Kidney (tissue), 14 donors: ENCODE data around the gene TPI1. TPM values are rescaled to one million over a fixed set of nuclear protein-coding genes. Genes with fewer than 3 reads are reported as not detected.

Source experiments
- DNase-seq, 5 donors: peaks; one replicate each; pipeline ENCODE4 v3.0.0-alpha.2; 2013 to 2020
- FAIRE-seq: peaks from 2 replicates; lab custom pipeline; 2012; peaks lifted over from hg19 to GRCh38; lab: Jason Lieb, UNC
- H3K27ac ChIP-seq, 2 donors: one replicate each; pipeline ENCODE4 v1.7.0; 2013; ENCODE audit warnings: low read depth in 2 of 2, low read length in 2 of 2, inconsistent platforms in 1 of 2
- H3K27me3 ChIP-seq: one replicate; pipeline ENCODE4 v1.7.1; 2013; ENCODE audit warnings: low read length, inconsistent platforms; ENCODE audit not compliant: control insufficient read depth, insufficient read depth
- H3K36me3 ChIP-seq, 3 donors: one replicate each; pipeline versions ENCODE4 v1.7.0 to v1.7.1; 2013; ENCODE audit warnings: low read length in 3 of 3, control low read depth in 1 of 3, inconsistent platforms in 1 of 3; ENCODE audit not compliant: insufficient read depth in 3 of 3, control insufficient read depth in 2 of 3
- H3K4me1 ChIP-seq, 3 donors: one replicate each; pipeline versions ENCODE4 v1.7.0 to v1.7.1; 2013; ENCODE audit warnings: low read length in 3 of 3, inconsistent platforms in 1 of 3, low read depth in 1 of 3; ENCODE audit not compliant: control insufficient read depth in 2 of 3, insufficient read depth in 2 of 3
- H3K4me3 ChIP-seq, 3 donors: one replicate each; pipeline versions ENCODE4 v1.7.0 to v1.8.1; 2013; ENCODE audit warnings: low read length in 3 of 3, control low read depth in 1 of 3, inconsistent platforms in 1 of 3
- H3K9ac ChIP-seq, 3 donors: one replicate each; pipeline versions ENCODE4 v1.7.0 to v1.7.1; 2013; ENCODE audit warnings: low read length in 3 of 3, control low read depth in 1 of 3, inconsistent platforms in 1 of 3
- H3K9me3 ChIP-seq, 3 donors: one replicate each; pipeline versions ENCODE4 v1.7.0 to v1.7.1; 2013; ENCODE audit warnings: low read length in 3 of 3, control low read depth in 1 of 3, inconsistent platforms in 1 of 3; ENCODE audit not compliant: control insufficient read depth in 2 of 3, insufficient read depth in 1 of 3
- CTCF ChIP-seq: IDR thresholded peaks from 3 replicates; pipeline ENCODE4 v1.5.1; 2012; ENCODE audit warnings: mild to moderate bottlenecking, moderate library complexity, borderline replicate concordance; ENCODE audit not compliant: insufficient read depth; ENCODE audit errors: extremely low read depth
- intact Hi-C: fragments of 100-400 bp; cut with DNase I; formaldehyde crosslinking; loops from one replicate; pipeline ENCODE4 v1.11.1; 2022
- polyA plus RNA-seq: library from polyadenylated mRNA; stranded (reverse); fragments of 350-450 nt; fragmentation: Illumina TruSeq; extraction: RNeasy Lipid Tissue Mini Kit (QIAGEN cat#74804); gene quantifications from one replicate; pipeline ENCODE4 v1.2.3, GENCODE V29; 2014; ENCODE audit warnings: low read depth, low replicate concordance; ENCODE audit not compliant: insufficient read depth
- total RNA-seq: library from RNA; stranded (reverse); fragmentation: NEBNext Ultra II Directional; extraction: Animal tissue kit (Norgen Biotek cat#: 25700); gene quantifications from one replicate; pipeline ENCODE4 v1.2.1, GENCODE V29; 2021
- donor health status: control.
- donor health status: control.
- donor health status: control.
- donor health status: control.
- donor health status: control.
- donor health status: DM: yes; HTN: yes; CAD: no.
- donor health status: Normal renal cell carcinoma (clear cell type).

The TPI1 gene
- total and polyA plus RNA-seq, 2 donors from 2014 or later = 437 to 1,220 TPM

DNA sequence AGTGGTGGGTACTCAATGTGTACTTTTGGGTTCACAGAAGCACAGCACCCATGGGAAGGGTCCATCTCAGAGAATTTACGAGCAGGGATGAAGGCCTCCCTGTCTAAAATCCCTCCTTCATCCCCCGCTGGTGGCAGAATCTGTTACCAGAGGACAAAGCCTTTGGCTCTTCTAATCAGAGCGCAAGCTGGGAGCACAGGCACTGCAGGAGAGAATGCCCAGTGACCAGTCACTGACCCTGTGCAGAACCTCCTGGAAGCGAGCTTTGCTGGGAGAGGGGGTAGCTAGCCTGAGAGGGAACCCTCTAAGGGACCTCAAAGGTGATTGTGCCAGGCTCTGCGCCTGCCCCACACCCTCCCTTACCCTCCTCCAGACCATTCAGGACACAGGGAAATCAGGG, 47.2 kb upstream of the TPI1 start:
- Histone ChIP-seq H3K9me3 (peaks cover 0 to 2% (median 0%) of the 10 kb centered on the region in 3 donors), H3K4me3 (no peak overlapping the region), H3K9ac (no peak overlapping the region), H3K36me3 (peaks cover 0 to 3% (median 0%) of the 10 kb centered on the region in 3 donors), H3K27me3 (no peaks in the 10 kb centered on the region), H3K27ac (no peak overlapping the region), H3K4me1 (peaks cover 0 to 12% (median 8%) of the 10 kb centered on the region in 3 donors)
- intact Hi-C loops = loop anchor here (10.0 kb wide), 1 partner anchor 65 kb away; the partner anchor contains the start of gene MLF2
- no peak for FAIRE-seq
- peak in 1 of 5 donors; percentile 60 for DNase-seq
- TF ChIP-seq CTCF = no peak

DNA sequence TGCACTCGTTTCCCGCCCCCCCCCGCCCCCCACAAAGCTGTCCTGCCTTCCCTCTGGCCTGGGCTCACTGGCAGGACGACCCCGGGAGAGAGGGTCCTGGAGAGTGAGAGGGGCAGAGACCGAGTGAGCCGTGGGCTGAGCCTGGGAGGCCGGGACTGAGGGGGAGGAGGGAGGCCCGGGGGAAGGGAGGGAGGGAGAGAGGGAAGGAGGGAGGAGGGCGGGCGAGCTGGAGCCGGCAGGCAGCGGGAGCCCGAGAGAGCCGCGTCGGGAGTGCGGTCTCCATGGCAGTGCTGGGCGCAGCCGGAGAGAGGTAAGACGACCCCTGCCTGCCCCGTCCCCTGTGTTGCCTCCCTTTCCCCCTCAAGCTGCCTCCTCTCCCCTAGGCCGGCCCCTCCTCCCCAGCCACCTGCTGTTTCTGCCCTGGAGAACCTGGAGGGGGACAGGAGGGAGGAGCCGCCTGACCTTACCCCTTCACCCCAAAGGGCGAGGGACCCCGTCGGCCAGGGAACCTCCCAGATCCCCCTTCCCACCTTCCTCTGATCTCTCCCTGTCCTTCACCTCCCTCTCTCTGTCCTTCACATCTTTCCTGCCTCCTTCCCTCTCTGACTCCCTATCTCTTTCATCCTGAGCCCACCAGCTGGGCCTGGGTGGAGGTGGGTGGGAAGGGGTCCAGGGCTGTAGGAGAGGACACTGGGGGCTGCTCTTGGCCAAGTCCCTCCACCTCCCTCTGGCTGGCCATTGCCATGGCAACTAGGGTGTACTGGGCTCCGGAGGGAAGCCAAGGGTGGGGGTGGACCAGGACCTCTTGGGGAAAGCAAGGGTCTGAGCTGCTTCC, 45.5 kb upstream of the TPI1 start, which contains the start of gene GPR162:
TSS of gene GPR162 (plus strand) at position 231 of the 835 bp plus-strand sequence. CDS start 2,078 bp downstream, outside the sequence.
- H3K9ac ChIP-seq = peak within 1 kb of the TSS in 2 of 3 donors; percentile 26 to 44
- peaks cover 0 to 14% (median 8%) of the 10 kb centered on the region in 3 donors for H3K4me1 ChIP-seq
- peak within 1 kb of the TSS in 2 of 3 donors; percentile 32 to 57 for H3K4me3 ChIP-seq
- no peaks in the 10 kb centered on the region for H3K27me3 ChIP-seq
- DNase-seq (peak; percentile 90 to 95 (median 95)), FAIRE-seq (no peak)
- H3K27ac ChIP-seq = no peak within 1 kb of the TSS
- TF ChIP-seq CTCF = no peak
- intact Hi-C loops = loop anchor here (10.0 kb wide), 1 partner anchor 67 kb away; the partner anchor contains the start of gene MLF2
- peaks cover 0 to 3% (median 0%) of the 10 kb centered on the region in 3 donors for H3K36me3 ChIP-seq
- H3K9me3 ChIP-seq = peaks cover 0 to 2% (median 0%) of the 10 kb centered on the region in 3 donors

- Histone ChIP-seq H3K27me3 (no peaks in the 10 kb centered on the region), H3K36me3 (peaks cover 0 to 2% (median 0%) of the 10 kb centered on the region in 3 donors), H3K4me1 (peaks cover 0 to 19% (median 7%) of the 10 kb centered on the region in 3 donors), H3K9ac (no peak overlapping the region), H3K4me3 (peak overlapping the region in 1 of 3 donors; percentile 32), H3K27ac (no peak overlapping the region), H3K9me3 (peaks cover 0 to 2% (median 0%) of the 10 kb centered on the region in 3 donors)
- intact Hi-C loops = loop anchor here (10.0 kb wide), 1 partner anchor 68 kb away; the partner anchor contains the start of gene MLF2
- FAIRE-seq (no peak), DNase-seq (no peak)
- TF ChIP-seq CTCF = no peak
Measured at GRCh38 chr12:6822426-6823135, 44.8 kb upstream of the TPI1 start.
